ENCODE measurements around the gene SREBF1.

DNA sequence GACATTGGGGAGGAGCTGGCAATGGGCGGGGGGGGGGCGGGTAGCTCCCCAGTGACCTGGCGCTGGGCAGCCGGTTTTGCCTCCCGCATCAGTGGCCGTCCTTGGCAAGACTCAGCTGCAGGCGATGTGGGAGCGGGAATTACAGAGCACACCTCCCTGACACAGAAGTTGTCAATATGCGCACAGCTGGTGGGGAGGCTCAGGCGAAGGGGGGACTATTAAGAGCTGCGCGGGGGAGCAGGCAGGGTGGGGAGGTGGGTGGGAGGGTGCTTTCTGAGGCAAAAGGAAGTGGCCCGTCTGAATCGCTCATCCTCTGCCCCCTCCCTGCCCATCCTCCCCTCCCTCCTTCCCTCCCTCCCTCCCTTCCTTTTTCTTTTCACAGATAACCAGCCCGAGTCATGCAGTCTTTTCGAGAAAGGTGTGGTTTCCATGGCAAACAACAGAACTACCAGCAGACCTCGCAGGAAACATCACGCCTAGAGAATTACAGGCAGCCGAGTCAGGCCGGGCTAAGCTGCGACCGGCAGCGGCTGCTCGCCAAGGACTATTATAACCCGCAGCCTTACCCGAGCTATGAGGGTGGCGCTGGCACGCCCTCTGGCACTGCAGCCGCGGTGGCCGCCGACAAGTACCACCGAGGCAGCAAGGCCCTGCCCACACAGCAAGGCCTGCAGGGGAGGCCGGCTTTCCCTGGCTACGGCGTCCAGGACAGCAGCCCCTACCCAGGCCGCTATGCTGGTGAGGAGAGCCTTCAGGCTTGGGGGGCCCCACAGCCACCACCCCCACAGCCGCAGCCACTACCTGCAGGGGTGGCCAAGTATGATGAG is 44.0 kb downstream of the SREBF1 start:
- TF ChIP-seq, protein P1, sequence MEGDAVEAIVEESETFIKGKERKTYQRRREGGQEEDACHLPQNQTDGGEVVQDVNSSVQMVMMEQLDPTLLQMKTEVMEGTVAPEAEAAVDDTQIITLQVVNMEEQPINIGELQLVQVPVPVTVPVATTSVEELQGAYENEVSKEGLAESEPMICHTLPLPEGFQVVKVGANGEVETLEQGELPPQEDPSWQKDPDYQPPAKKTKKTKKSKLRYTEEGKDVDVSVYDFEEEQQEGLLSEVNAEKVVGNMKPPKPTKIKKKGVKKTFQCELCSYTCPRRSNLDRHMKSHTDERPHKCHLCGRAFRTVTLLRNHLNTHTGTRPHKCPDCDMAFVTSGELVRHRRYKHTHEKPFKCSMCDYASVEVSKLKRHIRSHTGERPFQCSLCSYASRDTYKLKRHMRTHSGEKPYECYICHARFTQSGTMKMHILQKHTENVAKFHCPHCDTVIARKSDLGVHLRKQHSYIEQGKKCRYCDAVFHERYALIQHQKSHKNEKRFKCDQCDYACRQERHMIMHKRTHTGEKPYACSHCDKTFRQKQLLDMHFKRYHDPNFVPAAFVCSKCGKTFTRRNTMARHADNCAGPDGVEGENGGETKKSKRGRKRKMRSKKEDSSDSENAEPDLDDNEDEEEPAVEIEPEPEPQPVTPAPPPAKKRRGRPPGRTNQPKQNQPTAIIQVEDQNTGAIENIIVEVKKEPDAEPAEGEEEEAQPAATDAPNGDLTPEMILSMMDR (IDR thresholded peaks at IDR 0.05): no peak
- TF ChIP-seq, protein P2, sequence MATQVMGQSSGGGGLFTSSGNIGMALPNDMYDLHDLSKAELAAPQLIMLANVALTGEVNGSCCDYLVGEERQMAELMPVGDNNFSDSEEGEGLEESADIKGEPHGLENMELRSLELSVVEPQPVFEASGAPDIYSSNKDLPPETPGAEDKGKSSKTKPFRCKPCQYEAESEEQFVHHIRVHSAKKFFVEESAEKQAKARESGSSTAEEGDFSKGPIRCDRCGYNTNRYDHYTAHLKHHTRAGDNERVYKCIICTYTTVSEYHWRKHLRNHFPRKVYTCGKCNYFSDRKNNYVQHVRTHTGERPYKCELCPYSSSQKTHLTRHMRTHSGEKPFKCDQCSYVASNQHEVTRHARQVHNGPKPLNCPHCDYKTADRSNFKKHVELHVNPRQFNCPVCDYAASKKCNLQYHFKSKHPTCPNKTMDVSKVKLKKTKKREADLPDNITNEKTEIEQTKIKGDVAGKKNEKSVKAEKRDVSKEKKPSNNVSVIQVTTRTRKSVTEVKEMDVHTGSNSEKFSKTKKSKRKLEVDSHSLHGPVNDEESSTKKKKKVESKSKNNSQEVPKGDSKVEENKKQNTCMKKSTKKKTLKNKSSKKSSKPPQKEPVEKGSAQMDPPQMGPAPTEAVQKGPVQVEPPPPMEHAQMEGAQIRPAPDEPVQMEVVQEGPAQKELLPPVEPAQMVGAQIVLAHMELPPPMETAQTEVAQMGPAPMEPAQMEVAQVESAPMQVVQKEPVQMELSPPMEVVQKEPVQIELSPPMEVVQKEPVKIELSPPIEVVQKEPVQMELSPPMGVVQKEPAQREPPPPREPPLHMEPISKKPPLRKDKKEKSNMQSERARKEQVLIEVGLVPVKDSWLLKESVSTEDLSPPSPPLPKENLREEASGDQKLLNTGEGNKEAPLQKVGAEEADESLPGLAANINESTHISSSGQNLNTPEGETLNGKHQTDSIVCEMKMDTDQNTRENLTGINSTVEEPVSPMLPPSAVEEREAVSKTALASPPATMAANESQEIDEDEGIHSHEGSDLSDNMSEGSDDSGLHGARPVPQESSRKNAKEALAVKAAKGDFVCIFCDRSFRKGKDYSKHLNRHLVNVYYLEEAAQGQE (IDR thresholded peaks at IDR 0.05; ENCODE audit: insufficient read depth in 1 of 2, low read depth in 2 of 2, low read length in 1 of 2): no peak
- no peak for TF ChIP-seq POLR2AphosphoS5 (IDR thresholded peaks at IDR 0.05; ENCODE audit: low read depth, low read length)
- no peak for TF ChIP-seq SIN3A (IDR thresholded peaks at IDR 0.05; ENCODE audit: borderline replicate concordance, insufficient read depth, low read depth, low read length)
